GM18498 (cell line): ENCODE data around the gene CDH22.

Experiments used
- ATAC-seq: cut with Tn5 transposase; IDR thresholded peaks from one replicate; pipeline ENCODE4 v1.9.1; 2021; ENCODE audit warnings: mild to moderate bottlenecking, moderate library complexity; ENCODE audit not compliant: unreplicated experiment

The CDH22 gene

GRCh38 chr20:46344488-46345162, 36.3 kb upstream of the CDH22 start:
- ATAC-seq = no peak

- no peak for ATAC-seq
These were observed 35.7 kb upstream of the CDH22 start for GRCh38 chr20:46343975-46344357.

GRCh38 chr20:46343348-46343974, 35.2 kb upstream of the CDH22 start:
- no peak for ATAC-seq

- no peak for ATAC-seq
These were observed 34.4 kb upstream of the CDH22 start for GRCh38 chr20:46342451-46343347.

- ATAC-seq = no peak
These were observed 33.7 kb upstream of the CDH22 start for GRCh38 chr20:46342010-46342378.

GRCh38 chr20:46341074-46342009, 33.0 kb upstream of the CDH22 start:
- ATAC-seq = no peak

- ATAC-seq = no peak
These were observed 30.7 kb upstream of the CDH22 start for GRCh38 chr20:46339037-46339436.

DNA sequence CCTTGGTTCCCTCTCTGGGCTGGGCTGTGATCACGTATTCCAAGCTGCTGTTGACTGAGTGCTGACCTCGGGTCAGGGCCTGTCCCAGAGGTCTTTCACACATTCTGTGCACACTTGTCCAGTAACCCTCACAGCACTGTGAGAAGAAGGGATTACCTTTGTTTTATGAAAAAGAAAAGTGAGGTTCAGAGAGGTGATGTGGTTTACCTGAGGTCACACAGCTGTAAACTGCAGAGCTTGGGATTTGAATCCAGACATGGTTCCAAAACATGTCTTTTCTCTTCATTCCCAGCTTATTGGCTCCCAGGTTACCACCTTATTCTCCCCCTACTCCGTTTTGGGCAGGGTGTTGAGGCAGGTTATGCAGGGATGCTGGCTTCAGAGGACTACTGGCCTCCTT, 28.4 kb upstream of the CDH22 start:
- no peak for ATAC-seq

- no peak for ATAC-seq
These were observed 26.1 kb upstream of the CDH22 start for GRCh38 chr20:46334303-46334904.

DNA sequence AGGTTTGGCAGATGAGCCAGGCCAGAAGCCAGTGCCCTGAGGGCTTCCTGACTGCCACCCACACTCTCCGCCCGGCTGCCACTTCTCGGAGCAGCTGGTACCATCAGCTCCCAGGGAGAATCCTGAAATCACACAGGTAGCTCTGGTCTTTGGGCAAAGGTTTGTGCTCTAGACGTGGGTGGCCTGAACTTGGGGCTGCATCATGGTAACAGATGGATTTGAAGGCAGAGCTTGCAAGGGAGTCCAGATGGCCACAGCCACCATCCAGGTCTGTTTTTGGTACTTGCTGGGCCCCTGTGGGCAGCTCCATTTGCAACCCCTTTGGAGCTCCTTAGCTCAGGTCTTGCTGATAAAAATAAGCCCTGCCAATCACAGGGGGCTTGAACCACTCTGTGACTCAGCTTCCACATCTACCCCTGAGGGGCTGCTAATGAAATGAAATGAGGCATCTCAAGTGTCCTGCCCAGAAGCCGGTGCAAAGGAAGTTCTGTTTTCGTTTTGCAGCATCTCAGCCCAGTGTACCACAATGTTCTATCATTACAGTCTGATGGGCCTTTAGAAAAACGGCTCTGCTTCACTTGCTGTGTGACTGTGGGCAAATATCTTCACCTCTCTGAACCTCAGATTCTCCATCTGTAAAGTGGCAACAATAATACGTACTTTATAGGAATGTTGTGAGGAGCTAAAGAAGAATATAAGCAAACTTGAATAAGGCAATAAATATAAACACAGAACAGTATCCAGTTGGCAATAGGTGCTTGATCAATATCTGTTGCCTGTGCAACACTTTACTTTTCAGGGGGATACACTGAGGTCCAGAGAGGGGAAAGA, 25.1 kb upstream of the CDH22 start:
- ATAC-seq = no peak

- ATAC-seq = no peak
These were observed 24.3 kb upstream of the CDH22 start for GRCh38 chr20:46332373-46333160.

DNA sequence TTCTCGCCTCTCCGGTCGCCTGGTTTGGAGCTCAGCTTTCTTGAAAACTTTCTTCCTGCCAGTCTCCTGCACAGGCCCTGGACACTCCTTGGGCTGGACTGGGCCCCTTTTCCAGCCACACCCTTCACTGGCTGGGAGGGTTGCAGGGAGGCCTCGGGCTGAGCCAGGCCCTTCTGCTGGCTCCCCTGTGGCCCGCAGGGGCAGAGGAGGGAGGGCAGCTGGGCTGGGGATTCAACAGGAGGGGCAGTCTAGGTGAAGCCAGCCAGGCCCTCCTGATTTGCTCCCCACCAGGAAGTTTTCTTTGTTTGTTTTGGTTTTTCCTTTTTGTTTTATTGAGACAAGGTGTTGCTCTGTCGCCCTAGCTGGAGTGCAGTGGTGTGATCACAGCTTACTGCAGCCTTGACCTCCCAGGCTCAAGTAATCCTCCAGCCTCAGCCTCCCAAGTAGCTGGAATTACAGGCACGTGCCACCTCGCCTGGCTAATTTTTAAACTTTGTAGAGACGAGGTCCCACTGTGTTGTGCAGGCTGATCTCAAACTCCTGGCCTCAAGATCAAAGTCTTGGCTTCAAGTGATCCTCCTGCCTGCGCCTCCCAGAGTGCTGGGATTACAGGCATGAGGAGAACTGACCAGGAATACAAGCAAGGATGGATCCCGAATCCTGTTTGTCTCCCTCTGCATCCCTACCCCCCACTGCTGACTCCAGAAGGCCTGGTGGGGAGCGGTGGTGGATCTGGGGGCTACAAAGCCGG, 23.5 kb upstream of the CDH22 start:
- ATAC-seq = no peak

DNA sequence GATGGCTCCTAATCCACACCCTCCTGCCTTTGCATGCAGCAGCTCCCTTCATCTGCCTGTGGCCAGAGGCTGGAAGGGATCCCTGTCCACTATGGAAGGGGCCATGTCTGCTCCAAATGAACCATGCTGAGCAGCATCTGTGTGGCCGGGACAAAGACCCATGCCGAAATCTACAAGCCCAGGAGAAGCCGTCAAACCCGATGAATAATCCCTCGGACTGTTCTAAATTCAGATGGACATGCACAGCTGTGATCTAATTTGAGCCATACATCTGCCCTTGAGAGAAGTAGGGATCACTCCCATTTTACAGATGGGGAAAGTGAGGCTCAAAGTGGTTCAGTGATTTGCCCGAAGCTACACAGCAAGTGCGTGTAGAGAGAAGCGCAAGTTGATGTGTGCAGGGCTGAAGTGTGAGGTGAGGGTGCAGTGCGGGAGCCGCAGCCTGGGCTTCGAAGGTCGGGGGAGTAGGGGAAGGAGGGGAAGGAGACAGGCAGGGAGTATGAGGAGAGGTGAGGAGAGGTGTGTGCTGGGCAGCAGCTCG, 22.6 kb upstream of the CDH22 start:
- no peak for ATAC-seq

GRCh38 chr20:46330072-46330763, 21.9 kb upstream of the CDH22 start:
- no peak for ATAC-seq

- no peak for ATAC-seq
These were observed 20.0 kb upstream of the CDH22 start for GRCh38 chr20:46328200-46328882.

DNA sequence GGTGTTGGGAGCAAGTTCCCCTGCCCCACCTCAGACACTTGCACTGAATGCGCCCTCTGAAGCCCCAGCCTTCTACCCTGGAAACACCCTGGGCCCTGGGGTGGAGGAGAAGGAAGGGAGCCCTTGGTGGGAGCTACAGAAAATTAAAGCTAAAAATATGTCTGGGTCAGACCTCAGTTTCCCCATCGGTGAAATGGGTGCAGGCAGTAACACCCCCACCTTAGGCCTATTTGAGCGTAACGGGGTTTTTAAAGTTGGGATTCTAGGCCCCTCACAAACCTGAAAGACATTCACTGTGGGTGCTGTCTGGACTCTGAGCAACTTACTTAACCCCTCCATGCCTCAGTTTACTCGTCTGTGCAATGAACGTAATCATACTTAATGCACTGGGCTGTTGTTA, 19.3 kb upstream of the CDH22 start:
- ATAC-seq = no peak

DNA sequence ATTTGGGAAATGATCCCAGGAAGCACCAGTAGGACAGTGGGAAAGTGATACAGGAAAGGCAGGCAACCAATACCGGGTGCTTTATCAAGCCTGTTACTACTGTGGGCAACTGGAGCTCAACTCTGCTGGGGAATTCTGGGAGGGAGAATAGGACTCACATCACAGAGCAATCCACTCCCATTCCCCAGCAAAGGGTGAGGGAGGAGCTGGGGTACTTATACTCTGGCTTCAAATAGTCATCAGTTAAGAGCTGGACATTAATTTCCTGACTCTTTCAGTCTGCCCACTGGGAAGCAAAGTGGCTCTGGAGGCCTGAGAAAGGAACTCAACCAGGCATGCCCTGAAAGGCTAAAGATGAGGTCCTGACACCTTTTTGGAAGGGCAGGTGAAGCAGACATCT, 17.5 kb upstream of the CDH22 start:
- no peak for ATAC-seq
